ENCODE measurements around the gene ZBTB1. TPM values are rescaled to one million over a fixed set of nuclear protein-coding genes. Genes with fewer than 3 reads are reported as not detected.
A peak's percentile ranks its signal among the peaks of the same experiment; 100 is the strongest.

ZBTB1 gene
- polyA plus RNA-seq, 2 donors, result 9.5 to 14.4 TPM

- no peaks in the 10 kb centered on the region for H3K4me1 ChIP-seq (ENCODE audit: control insufficient read depth in 2 of 2, insufficient read depth in 2 of 2, low read length in 1 of 2)
- H3K27ac ChIP-seq (ENCODE audit: low read depth in 2 of 2, low read length in 1 of 2), result no peak overlapping the region
- H3K4me3 ChIP-seq (ENCODE audit: low read depth in 1 of 2, low read length in 2 of 2), result no peak overlapping the region
- H3K9me3 ChIP-seq (ENCODE audit: control insufficient read depth in 2 of 2, insufficient read depth in 1 of 2, low read depth in 1 of 2, low read length in 1 of 2), result no peaks in the 10 kb centered on the region
- H3K27me3 ChIP-seq (ENCODE audit: control insufficient read depth in 1 of 2, insufficient read depth in 2 of 2, low read length in 2 of 2), result no peaks in the 10 kb centered on the region
- peaks cover 0 to 3% of the 10 kb centered on the region in 2 donors for H3K36me3 ChIP-seq (ENCODE audit: control insufficient read depth in 2 of 2, insufficient read depth in 2 of 2, low read length in 1 of 2)
Measured at GRCh38 chr14:64495252-64495651, 9.3 kb upstream of the ZBTB1 start.

DNA sequence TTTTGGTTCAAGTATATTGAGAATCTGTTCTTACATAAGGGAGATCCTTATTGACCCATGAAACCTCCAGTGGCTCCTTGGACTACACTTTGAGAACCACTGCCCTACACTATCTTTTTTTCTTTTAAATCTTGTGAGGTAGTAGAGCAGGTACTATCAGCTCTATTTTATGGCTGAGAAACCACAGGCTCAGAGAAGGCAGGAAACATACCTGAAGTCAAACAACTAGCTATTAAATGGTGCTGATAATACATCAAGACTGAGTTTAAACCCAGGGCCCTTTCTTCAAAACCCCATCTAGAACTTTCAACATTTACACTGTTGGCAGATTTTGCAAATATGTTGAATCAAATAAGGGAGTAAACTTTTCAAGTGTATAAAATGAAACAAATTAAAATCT lies 7.8 kb upstream of the ZBTB1 start:
- Histone ChIP-seq H3K4me1 (ENCODE audit: control insufficient read depth in 2 of 2, insufficient read depth in 2 of 2, low read length in 1 of 2) (no peaks in the 10 kb centered on the region), H3K9me3 (ENCODE audit: control insufficient read depth in 2 of 2, insufficient read depth in 1 of 2, low read depth in 1 of 2, low read length in 1 of 2) (no peaks in the 10 kb centered on the region), H3K36me3 (ENCODE audit: control insufficient read depth in 2 of 2, insufficient read depth in 2 of 2, low read length in 1 of 2) (peaks cover 0 to under 1% of the 10 kb centered on the region in 2 donors), H3K27me3 (ENCODE audit: control insufficient read depth in 1 of 2, insufficient read depth in 2 of 2, low read length in 2 of 2) (no peaks in the 10 kb centered on the region), H3K27ac (ENCODE audit: low read depth in 2 of 2, low read length in 1 of 2) (no peak overlapping the region), H3K4me3 (ENCODE audit: low read depth in 1 of 2, low read length in 2 of 2) (no peak overlapping the region)

- Histone ChIP-seq H3K27ac (ENCODE audit: low read depth in 2 of 2, low read length in 1 of 2) (no peak overlapping the region), H3K9me3 (ENCODE audit: control insufficient read depth in 2 of 2, insufficient read depth in 1 of 2, low read depth in 1 of 2, low read length in 1 of 2) (no peaks in the 10 kb centered on the region), H3K36me3 (ENCODE audit: control insufficient read depth in 2 of 2, insufficient read depth in 2 of 2, low read length in 1 of 2) (no peaks in the 10 kb centered on the region), H3K4me3 (ENCODE audit: low read depth in 1 of 2, low read length in 2 of 2) (no peak overlapping the region), H3K4me1 (ENCODE audit: control insufficient read depth in 2 of 2, insufficient read depth in 2 of 2, low read length in 1 of 2) (no peaks in the 10 kb centered on the region), H3K27me3 (ENCODE audit: control insufficient read depth in 1 of 2, insufficient read depth in 2 of 2, low read length in 2 of 2) (no peaks in the 10 kb centered on the region)
- WGBS, 2 donors, result 97 to 98% methylated on average over 1 of the region's 1 CpG
Measured at GRCh38 chr14:64500088-64500487, 4.5 kb upstream of the ZBTB1 start.

GRCh38 chr14:64501411-64502171 lies 3.0 kb upstream of the ZBTB1 start:
- no peaks in the 10 kb centered on the region for H3K36me3 ChIP-seq (ENCODE audit: control insufficient read depth in 2 of 2, insufficient read depth in 2 of 2, low read length in 1 of 2)
- H3K4me1 ChIP-seq (ENCODE audit: control insufficient read depth in 2 of 2, insufficient read depth in 2 of 2, low read length in 1 of 2), result no peaks in the 10 kb centered on the region
- no peaks in the 10 kb centered on the region for H3K27me3 ChIP-seq (ENCODE audit: control insufficient read depth in 1 of 2, insufficient read depth in 2 of 2, low read length in 2 of 2)
- H3K27ac ChIP-seq (ENCODE audit: low read depth in 2 of 2, low read length in 1 of 2), result peak overlapping the region; percentile 98 to 99
- WGBS, 2 donors, result 19 to 27% methylated on average over 8 of the region's 8 CpGs
- H3K4me3 ChIP-seq (ENCODE audit: low read depth in 1 of 2, low read length in 2 of 2), result peak overlapping the region in 1 of 2 donors; percentile 80
- H3K9me3 ChIP-seq (ENCODE audit: control insufficient read depth in 2 of 2, insufficient read depth in 1 of 2, low read depth in 1 of 2, low read length in 1 of 2), result no peaks in the 10 kb centered on the region

DNA sequence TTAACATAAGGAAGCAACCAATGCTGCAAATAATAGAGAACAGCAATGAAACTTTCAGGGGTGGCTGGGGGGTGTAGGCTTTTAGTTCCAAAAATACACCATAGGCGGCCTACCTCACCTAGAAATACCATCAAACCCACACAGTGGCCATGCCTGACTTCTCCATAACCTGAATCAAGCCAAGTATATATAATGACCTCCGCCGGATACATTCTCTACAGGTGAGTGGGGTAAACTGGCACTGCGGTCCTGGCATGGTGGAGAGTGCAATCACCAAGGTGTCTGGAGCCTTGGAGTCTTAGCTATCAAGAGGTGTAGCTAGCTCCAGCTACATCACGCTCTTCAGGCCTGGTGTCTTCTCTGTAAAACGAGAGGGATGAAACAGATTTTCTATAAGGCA lies 2.1 kb upstream of the ZBTB1 start:
- Histone ChIP-seq H3K27ac (ENCODE audit: low read depth in 2 of 2, low read length in 1 of 2) (peak overlapping the region; percentile 98 to 99), H3K4me3 (ENCODE audit: low read depth in 1 of 2, low read length in 2 of 2) (peak overlapping the region; percentile 80 to 87), H3K36me3 (ENCODE audit: control insufficient read depth in 2 of 2, insufficient read depth in 2 of 2, low read length in 1 of 2) (no peaks in the 10 kb centered on the region), H3K27me3 (ENCODE audit: control insufficient read depth in 1 of 2, insufficient read depth in 2 of 2, low read length in 2 of 2) (no peaks in the 10 kb centered on the region), H3K9me3 (ENCODE audit: control insufficient read depth in 2 of 2, insufficient read depth in 1 of 2, low read depth in 1 of 2, low read length in 1 of 2) (no peaks in the 10 kb centered on the region), H3K4me1 (ENCODE audit: control insufficient read depth in 2 of 2, insufficient read depth in 2 of 2, low read length in 1 of 2) (no peaks in the 10 kb centered on the region)
- 28 to 34% methylated on average over 6 of the region's 6 CpGs for WGBS, 2 donors

GRCh38 chr14:64502887-64503433 lies 1.6 kb upstream of the ZBTB1 start:
- Histone ChIP-seq H3K4me3 (ENCODE audit: low read depth in 1 of 2, low read length in 2 of 2) (peak overlapping the region; percentile 80 to 87), H3K36me3 (ENCODE audit: control insufficient read depth in 2 of 2, insufficient read depth in 2 of 2, low read length in 1 of 2) (no peaks in the 10 kb centered on the region), H3K27me3 (ENCODE audit: control insufficient read depth in 1 of 2, insufficient read depth in 2 of 2, low read length in 2 of 2) (no peaks in the 10 kb centered on the region), H3K9me3 (ENCODE audit: control insufficient read depth in 2 of 2, insufficient read depth in 1 of 2, low read depth in 1 of 2, low read length in 1 of 2) (no peaks in the 10 kb centered on the region), H3K4me1 (ENCODE audit: control insufficient read depth in 2 of 2, insufficient read depth in 2 of 2, low read length in 1 of 2) (no peaks in the 10 kb centered on the region), H3K27ac (ENCODE audit: low read depth in 2 of 2, low read length in 1 of 2) (peak overlapping the region; percentile 98 to 99)
- WGBS, 2 donors, result 0 to 1% methylated on average over 29 of the region's 29 CpGs

GRCh38 chr14:64503434-64504309 lies 898 bp upstream of the ZBTB1 start, which contains the start of gene ZBTB25:
TSS of gene ZBTB25 (minus strand) at chr14:64503838. CDS start at chr14:64490533, 13,305 bp downstream.
- Histone ChIP-seq H3K4me1 (ENCODE audit: control insufficient read depth in 2 of 2, insufficient read depth in 2 of 2, low read length in 1 of 2) (no peaks in the 10 kb centered on the region), H3K9me3 (ENCODE audit: control insufficient read depth in 2 of 2, insufficient read depth in 1 of 2, low read depth in 1 of 2, low read length in 1 of 2) (no peaks in the 10 kb centered on the region), H3K27me3 (ENCODE audit: control insufficient read depth in 1 of 2, insufficient read depth in 2 of 2, low read length in 2 of 2) (no peaks in the 10 kb centered on the region), H3K4me3 (ENCODE audit: low read depth in 1 of 2, low read length in 2 of 2) (peak within 1 kb of the TSS; percentile 80 to 87), H3K27ac (ENCODE audit: low read depth in 2 of 2, low read length in 1 of 2) (peak within 1 kb of the TSS; percentile 98 to 99), H3K36me3 (ENCODE audit: control insufficient read depth in 2 of 2, insufficient read depth in 2 of 2, low read length in 1 of 2) (no peaks in the 10 kb centered on the region)
- 0 to 1% methylated on average over 74 to 87 of the region's 87 CpGs for WGBS, 2 donors

GRCh38 chr14:64504897-64505794 lies 576 bp downstream of the ZBTB1 start:
- H3K4me3 ChIP-seq (ENCODE audit: low read depth in 1 of 2, low read length in 2 of 2), result peak overlapping the region; percentile 80 to 87
- H3K9me3 ChIP-seq (ENCODE audit: control insufficient read depth in 2 of 2, insufficient read depth in 1 of 2, low read depth in 1 of 2, low read length in 1 of 2), result no peaks in the 10 kb centered on the region
- no peaks in the 10 kb centered on the region for H3K36me3 ChIP-seq (ENCODE audit: control insufficient read depth in 2 of 2, insufficient read depth in 2 of 2, low read length in 1 of 2)
- peak overlapping the region; percentile 98 to 99 for H3K27ac ChIP-seq (ENCODE audit: low read depth in 2 of 2, low read length in 1 of 2)
- peaks cover 0 to 3% of the 10 kb centered on the region in 2 donors for H3K4me1 ChIP-seq (ENCODE audit: control insufficient read depth in 2 of 2, insufficient read depth in 2 of 2, low read length in 1 of 2)
- H3K27me3 ChIP-seq (ENCODE audit: control insufficient read depth in 1 of 2, insufficient read depth in 2 of 2, low read length in 2 of 2), result no peaks in the 10 kb centered on the region
- WGBS, 2 donors, result 0 to 1% methylated on average over 68 of the region's 68 CpGs

DNA sequence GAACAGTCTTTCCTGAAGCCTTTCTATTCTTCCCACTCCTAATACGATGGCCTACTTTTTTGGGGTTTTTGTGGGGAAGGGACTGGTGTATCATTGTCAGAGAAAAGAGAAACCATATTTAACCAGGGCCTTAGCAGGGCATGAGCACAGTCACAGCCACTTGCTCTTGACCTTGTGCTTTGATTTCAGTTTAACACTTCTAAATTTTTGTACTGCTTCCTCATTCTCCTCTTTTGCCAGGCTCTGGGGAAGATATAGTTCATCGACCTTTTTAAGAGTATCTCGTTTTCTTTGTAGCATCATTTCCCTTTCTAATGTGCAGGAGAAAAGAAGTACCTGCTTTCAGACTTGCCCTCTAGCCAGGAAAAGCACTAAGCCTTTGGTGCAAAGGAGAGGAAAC lies 2.2 kb downstream of the ZBTB1 start:
- H3K27ac ChIP-seq (ENCODE audit: low read depth in 2 of 2, low read length in 1 of 2), result peak overlapping the region; percentile 59 to 77
- peaks cover 0 to 3% of the 10 kb centered on the region in 2 donors for H3K4me1 ChIP-seq (ENCODE audit: control insufficient read depth in 2 of 2, insufficient read depth in 2 of 2, low read length in 1 of 2)
- WGBS, 2 donors, result 20 to 28% methylated on average over 3 of the region's 3 CpGs
- no peaks in the 10 kb centered on the region for H3K36me3 ChIP-seq (ENCODE audit: control insufficient read depth in 2 of 2, insufficient read depth in 2 of 2, low read length in 1 of 2)
- H3K9me3 ChIP-seq (ENCODE audit: control insufficient read depth in 2 of 2, insufficient read depth in 1 of 2, low read depth in 1 of 2, low read length in 1 of 2), result no peaks in the 10 kb centered on the region
- H3K27me3 ChIP-seq (ENCODE audit: control insufficient read depth in 1 of 2, insufficient read depth in 2 of 2, low read length in 2 of 2), result no peaks in the 10 kb centered on the region
- H3K4me3 ChIP-seq (ENCODE audit: low read depth in 1 of 2, low read length in 2 of 2), result peak overlapping the region in 1 of 2 donors; percentile 80
